ENCODE results near the gene SPIN1. TPM values are rescaled to one million over a fixed set of nuclear protein-coding genes. Genes with fewer than 3 reads are reported as not detected.

The SPIN1 gene
- total RNA-seq, 1 experiment from 2014 or later = 82.5 TPM

DNA sequence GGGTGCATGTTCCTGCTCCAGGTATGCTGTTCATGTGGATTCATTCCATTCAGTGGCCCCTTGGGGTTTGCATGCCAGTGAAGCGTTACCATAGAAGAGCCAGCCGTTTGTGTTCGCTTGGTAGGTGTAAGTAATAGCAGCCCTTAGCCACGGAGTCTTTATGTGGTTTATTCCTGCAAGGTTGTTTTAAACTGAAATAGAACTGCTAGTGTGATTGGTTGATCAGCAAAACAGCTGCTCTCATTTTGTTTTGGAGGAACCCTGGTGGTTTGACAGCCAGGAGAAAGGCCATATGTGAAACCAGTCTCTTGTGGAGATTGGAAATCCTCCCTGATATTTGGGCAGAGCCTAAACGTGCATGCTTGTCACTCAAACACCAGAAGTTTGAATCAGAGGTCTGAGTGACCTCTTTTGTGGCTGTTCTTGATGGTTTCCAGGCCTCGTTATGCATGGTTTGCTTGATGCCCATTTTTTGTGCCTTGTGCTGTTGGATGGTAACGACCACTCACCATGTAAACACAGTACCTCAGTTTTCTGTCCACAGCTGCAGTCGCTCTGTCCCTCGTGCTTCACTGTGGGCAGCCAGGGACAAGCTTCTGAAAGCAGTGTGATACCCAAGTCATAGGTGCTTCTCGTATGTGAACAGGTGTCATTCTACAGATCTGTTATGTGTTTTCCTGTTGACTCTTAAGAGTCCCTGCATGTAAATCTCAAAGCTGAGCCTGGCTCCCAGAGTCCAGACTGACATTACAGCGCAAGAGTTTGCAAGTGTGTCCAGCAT lies 88.4 kb downstream of the SPIN1 start:
- H3K36me3 ChIP-seq = peaks cover 30% of the 10 kb centered on the region
- no peak overlapping the region for H3K4me3 ChIP-seq
- peak; percentile 12 to 46 for DNase-seq
- H3K9me3 ChIP-seq (replicated peaks) = no peaks in the 10 kb centered on the region
- H3K4me1 ChIP-seq = peaks cover 21% of the 10 kb centered on the region
- no peaks in the 10 kb centered on the region for H3K27me3 ChIP-seq
- no peak overlapping the region for H3K27ac ChIP-seq

DNA sequence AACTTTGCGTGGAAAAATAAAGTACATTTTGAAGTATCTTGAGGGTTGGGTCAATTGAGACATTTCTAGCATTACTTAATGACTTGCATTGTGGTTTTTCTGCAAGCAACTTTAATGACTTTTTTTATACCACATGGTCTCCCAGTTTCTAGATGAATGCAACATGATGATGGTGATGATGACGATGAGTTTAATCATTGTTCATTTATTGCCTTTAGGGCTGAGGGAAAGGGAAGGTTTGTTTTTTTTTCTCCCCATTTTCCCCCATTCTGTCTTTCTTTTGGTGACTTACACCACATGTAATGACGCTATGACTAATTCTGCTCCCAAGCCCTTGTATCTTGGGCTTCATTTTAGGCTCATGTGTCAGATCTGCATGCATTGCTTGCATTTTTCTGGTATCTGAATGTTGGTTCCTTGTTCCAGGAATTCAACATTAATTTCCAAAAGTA lies 89.1 kb downstream of the SPIN1 start:
- no peak overlapping the region for H3K4me3 ChIP-seq
- no peaks in the 10 kb centered on the region for H3K9me3 ChIP-seq (replicated peaks)
- no peak overlapping the region for H3K27ac ChIP-seq
- DNase-seq = no peak
- H3K36me3 ChIP-seq = peaks cover 25% of the 10 kb centered on the region
- no peaks in the 10 kb centered on the region for H3K27me3 ChIP-seq
- peaks cover 21% of the 10 kb centered on the region for H3K4me1 ChIP-seq

- no peak overlapping the region for H3K4me3 ChIP-seq
Measured at GRCh38 chr9:88478246-88478645, 90.0 kb downstream of the SPIN1 start.

GRCh38 chr9:88481933-88482332 lies 93.7 kb downstream of the SPIN1 start:
- no peak overlapping the region for H3K27ac ChIP-seq
- no peaks in the 10 kb centered on the region for H3K27me3 ChIP-seq
- peaks cover 12% of the 10 kb centered on the region for H3K4me1 ChIP-seq
- H3K4me3 ChIP-seq = no peak overlapping the region
- no peaks in the 10 kb centered on the region for H3K9me3 ChIP-seq (replicated peaks)
- no peak for DNase-seq
- peaks cover 21% of the 10 kb centered on the region for H3K36me3 ChIP-seq

More at GRCh38 chr9:88478246-88478645, 90.0 kb downstream of the SPIN1 start:
- H3K27ac ChIP-seq = no peak overlapping the region
- H3K36me3 ChIP-seq = peaks cover 24% of the 10 kb centered on the region
- H3K4me1 ChIP-seq = peaks cover 21% of the 10 kb centered on the region
- no peaks in the 10 kb centered on the region for H3K9me3 ChIP-seq (replicated peaks)
- no peaks in the 10 kb centered on the region for H3K27me3 ChIP-seq
- no peak for DNase-seq

GRCh38 chr9:88488166-88488565 lies 99.9 kb downstream of the SPIN1 start:
- Histone ChIP-seq H3K27ac (no peak overlapping the region), H3K4me1 (no peaks in the 10 kb centered on the region)

DNA sequence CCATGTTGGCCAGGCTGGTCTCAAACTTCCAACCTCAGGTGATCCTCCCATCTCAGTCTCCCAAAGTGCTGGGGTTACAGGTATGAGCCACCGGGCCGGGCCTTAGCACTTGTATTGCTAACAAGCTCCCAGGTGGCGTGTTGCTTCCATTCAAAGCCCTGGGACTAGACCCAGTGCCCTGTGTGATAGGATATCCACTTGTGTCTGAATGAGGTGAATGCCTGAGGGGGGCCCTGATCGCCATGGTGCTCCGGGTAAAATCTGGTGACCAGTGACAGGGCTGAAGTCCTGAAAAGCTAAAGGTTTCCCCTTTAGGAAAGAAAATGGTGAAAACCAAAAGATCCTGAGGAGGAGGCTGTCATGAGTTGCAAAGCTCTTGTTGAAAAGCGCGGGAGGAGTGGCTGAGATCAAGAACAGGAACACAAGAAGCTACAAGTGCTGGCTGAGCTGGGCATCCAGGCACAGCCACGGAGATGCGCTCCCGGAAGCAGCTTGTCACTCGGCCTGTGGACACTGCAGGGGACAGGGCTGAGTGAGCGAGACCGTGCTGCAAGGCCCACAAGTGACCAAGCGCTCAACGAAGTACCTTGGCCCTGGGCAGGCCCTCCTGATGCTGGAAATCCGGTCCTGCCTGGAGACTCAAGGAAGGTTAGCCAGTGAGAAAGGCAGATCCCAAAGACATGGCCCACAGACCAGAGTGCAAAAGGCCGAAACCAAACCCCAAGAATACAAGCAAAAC lies 106.9 kb downstream of the SPIN1 start:
- Histone ChIP-seq H3K27me3 (no peaks in the 10 kb centered on the region), H3K9me3 (replicated peaks) (no peaks in the 10 kb centered on the region; the same call in 1 of the 2 replicates), H3K36me3 (no peaks in the 10 kb centered on the region), H3K4me3 (no peak overlapping the region), H3K4me1 (no peaks in the 10 kb centered on the region), H3K27ac (no peak overlapping the region)
- no peak for DNase-seq

More at GRCh38 chr9:88488166-88488565, 99.9 kb downstream of the SPIN1 start:
- no peak for DNase-seq
- peaks cover 3% of the 10 kb centered on the region; the same call in 1 of the 2 replicates for H3K9me3 ChIP-seq (replicated peaks)
- peaks cover 14% of the 10 kb centered on the region for H3K36me3 ChIP-seq
- H3K27me3 ChIP-seq = no peaks in the 10 kb centered on the region
- no peak overlapping the region for H3K4me3 ChIP-seq

- no peak overlapping the region for H3K27ac ChIP-seq
- no peak overlapping the region for H3K4me3 ChIP-seq
- DNase-seq = no peak
- H3K36me3 ChIP-seq = no peaks in the 10 kb centered on the region
- H3K9me3 ChIP-seq (replicated peaks) = no peaks in the 10 kb centered on the region
- H3K4me1 ChIP-seq = peaks cover 11% of the 10 kb centered on the region
- H3K27me3 ChIP-seq = no peaks in the 10 kb centered on the region
Measured at GRCh38 chr9:88497224-88497623, 109.0 kb downstream of the SPIN1 start.

- Histone ChIP-seq H3K4me3 (no peak overlapping the region), H3K9me3 (replicated peaks) (no peaks in the 10 kb centered on the region), H3K27me3 (no peaks in the 10 kb centered on the region), H3K27ac (no peak overlapping the region), H3K4me1 (peaks cover 11% of the 10 kb centered on the region), H3K36me3 (no peaks in the 10 kb centered on the region)
- no peak for DNase-seq
Measured at GRCh38 chr9:88498880-88499279, 110.6 kb downstream of the SPIN1 start.

GRCh38 chr9:88501086-88501485 lies 112.8 kb downstream of the SPIN1 start:
- H3K9me3 ChIP-seq (replicated peaks) = no peaks in the 10 kb centered on the region
- peak overlapping the region; percentile 13; the same call in 1 of the 2 replicates for H3K27ac ChIP-seq
- H3K27me3 ChIP-seq = no peaks in the 10 kb centered on the region
- no peak overlapping the region for H3K4me3 ChIP-seq
- peak; percentile 71 to 81 for DNase-seq
- H3K4me1 ChIP-seq = peaks cover 11% of the 10 kb centered on the region
- no peaks in the 10 kb centered on the region for H3K36me3 ChIP-seq

DNA sequence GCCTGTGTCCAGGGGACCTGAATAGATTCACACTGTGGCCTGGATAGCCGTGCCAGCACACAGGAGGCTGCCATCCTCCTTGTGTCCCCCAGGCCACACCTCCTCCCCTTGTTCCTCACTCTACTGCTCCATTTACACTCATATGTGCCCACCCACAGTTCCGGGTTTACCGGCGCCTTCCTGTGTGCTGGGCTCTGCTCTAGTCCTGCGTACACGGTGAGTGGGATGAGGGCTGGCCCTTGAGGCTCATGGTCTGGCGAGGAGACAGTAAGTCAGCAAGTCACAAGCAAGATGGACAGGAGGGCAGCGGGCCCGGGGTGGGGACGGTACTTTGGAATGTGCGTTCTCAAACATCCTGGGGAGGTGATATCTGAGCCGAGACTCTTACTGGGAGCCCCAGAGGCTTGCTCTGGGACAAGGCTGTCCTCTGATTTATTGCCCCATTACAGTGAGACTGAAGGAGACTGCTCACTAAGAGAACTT lies 114.3 kb downstream of the SPIN1 start:
- no peak overlapping the region for H3K27ac ChIP-seq
- DNase-seq = no peak
- H3K27me3 ChIP-seq = no peaks in the 10 kb centered on the region
- peaks cover 11% of the 10 kb centered on the region for H3K4me1 ChIP-seq
- no peaks in the 10 kb centered on the region for H3K9me3 ChIP-seq (replicated peaks)
- no peak overlapping the region for H3K4me3 ChIP-seq
- no peaks in the 10 kb centered on the region for H3K36me3 ChIP-seq

GRCh38 chr9:88503081-88503844 lies 115.0 kb downstream of the SPIN1 start:
- H3K27ac ChIP-seq = no peak overlapping the region
- no peaks in the 10 kb centered on the region for H3K36me3 ChIP-seq
- no peaks in the 10 kb centered on the region for H3K9me3 ChIP-seq (replicated peaks)
- no peaks in the 10 kb centered on the region for H3K27me3 ChIP-seq
- H3K4me3 ChIP-seq = no peak overlapping the region
- DNase-seq = no peak
- H3K4me1 ChIP-seq = peaks cover 11% of the 10 kb centered on the region

DNA sequence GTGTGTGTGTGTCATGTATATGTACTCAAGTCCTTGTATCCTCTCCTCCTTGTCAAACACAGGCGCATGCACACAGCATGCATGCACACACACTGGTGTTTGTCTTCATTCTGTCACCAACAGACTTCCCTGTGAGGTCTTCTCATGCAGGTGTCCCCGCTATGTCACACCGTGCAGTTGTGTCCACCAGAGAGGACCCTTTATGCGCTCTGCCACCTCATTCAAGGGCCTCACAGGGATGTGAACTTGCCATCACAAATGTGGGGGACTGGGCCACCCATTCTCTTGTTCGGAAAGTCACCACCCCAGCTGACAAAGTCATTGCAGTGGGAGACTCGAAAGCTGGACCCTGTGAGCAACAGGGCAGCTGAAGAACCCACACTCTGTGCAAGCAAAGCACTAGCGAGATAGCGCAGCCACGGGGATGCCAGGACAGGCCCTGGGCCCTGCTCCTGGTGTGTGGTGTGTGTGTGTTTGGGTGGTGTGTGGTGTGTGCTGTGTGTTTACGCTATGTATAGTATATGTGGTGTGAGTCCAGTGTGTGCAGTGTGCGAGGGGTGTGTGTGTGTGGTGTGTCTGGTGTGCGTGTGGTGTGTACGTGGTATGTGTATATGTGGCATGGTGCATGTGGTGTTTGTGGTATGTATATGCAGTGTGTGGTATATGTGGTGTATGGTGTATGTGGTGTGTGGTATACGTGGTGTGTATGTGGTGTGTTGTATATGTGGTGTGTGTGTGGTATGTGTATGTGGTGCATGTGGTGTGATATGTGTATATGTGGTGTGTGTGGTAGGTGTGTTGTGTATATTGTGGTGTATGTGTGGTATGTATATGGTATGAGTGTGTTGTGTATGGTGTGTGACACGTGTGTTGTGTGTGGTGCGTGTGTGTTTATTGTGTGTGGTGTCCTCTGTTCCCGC lies 115.9 kb downstream of the SPIN1 start:
- no peaks in the 10 kb centered on the region for H3K36me3 ChIP-seq
- H3K4me3 ChIP-seq = no peak overlapping the region
- H3K9me3 ChIP-seq (replicated peaks) = 0 out of 2 replicates have a peak, but pooled peaks cover 5% of the 10 kb centered on the region
- DNase-seq = no peak
- no peak overlapping the region for H3K27ac ChIP-seq
- no peaks in the 10 kb centered on the region for H3K27me3 ChIP-seq
- H3K4me1 ChIP-seq = peaks cover 11% of the 10 kb centered on the region

DNA sequence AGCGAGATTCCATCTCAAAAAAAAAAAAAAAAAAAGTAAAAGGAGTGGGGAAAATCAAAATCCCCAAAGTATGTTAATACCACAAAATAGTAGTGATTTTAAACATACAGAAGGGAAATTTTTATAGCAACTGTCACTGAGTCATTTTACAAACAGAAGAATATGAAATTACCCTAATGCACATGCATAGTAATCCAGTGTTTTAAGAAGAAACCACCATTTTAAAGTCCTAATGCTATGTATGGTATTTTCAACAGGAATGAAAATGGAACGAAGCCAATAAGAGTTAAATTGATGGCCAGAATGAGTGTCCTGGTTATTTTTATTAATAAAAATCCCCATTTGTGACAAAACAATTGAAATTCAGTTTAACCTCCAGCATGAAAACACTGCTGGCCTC lies 120.1 kb downstream of the SPIN1 start:
- Histone ChIP-seq H3K4me1 (no peaks in the 10 kb centered on the region), H3K9me3 (replicated peaks) (0 out of 2 replicates have a peak, but pooled peaks cover 5% of the 10 kb centered on the region), H3K4me3 (no peak overlapping the region), H3K27ac (no peak overlapping the region), H3K27me3 (no peaks in the 10 kb centered on the region; the same call in 1 of the 2 replicates), H3K36me3 (no peaks in the 10 kb centered on the region)
- no peak for DNase-seq

- Histone ChIP-seq H3K27ac (no peak overlapping the region), H3K4me1 (no peaks in the 10 kb centered on the region), H3K9me3 (replicated peaks) (0 out of 2 replicates have a peak, but pooled peaks cover 5% of the 10 kb centered on the region), H3K27me3 (no peaks in the 10 kb centered on the region; the same call in 1 of the 2 replicates), H3K4me3 (no peak overlapping the region), H3K36me3 (no peaks in the 10 kb centered on the region)
- DNase-seq = no peak
Measured at GRCh38 chr9:88511906-88512305, 123.7 kb downstream of the SPIN1 start.
